Keratinocyte (primary cell): Measurements from ENCODE around the gene ADRA2C. TPM values are rescaled to one million over a fixed set of nuclear protein-coding genes. Genes with fewer than 3 reads are reported as not detected.

Experiments
- DNase-seq: peaks from one replicate; pipeline ENCODE4 v3.0.0-alpha.2; 2011; ENCODE audit warnings: low read depth, missing footprints, low spot score
- FAIRE-seq: peaks from 2 replicates; lab custom pipeline; 2011; peaks lifted over from hg19 to GRCh38; lab: Jason Lieb, UNC
- H2AFZ ChIP-seq: 2 replicates; pipeline ENCODE4 v1.6.0; 2012; ENCODE audit warnings: low read length, control low read depth, inconsistent platforms; ENCODE audit not compliant: control insufficient read depth
- H3K27ac ChIP-seq: 2 replicates; pipeline ENCODE4 v1.5.1; 2011; ENCODE audit warnings: low read length; ENCODE audit not compliant: control insufficient read depth, insufficient read depth
- H3K27me3 ChIP-seq: 3 replicates; pipeline ENCODE4 v1.6.0; 2011; ENCODE audit warnings: low read length; ENCODE audit not compliant: control insufficient read depth, insufficient read depth; ENCODE audit errors: extremely low read depth
- H3K36me3 ChIP-seq, 2 experiments: 2 replicates in 1 of 2; 3 replicates in 1 of 2; pipeline ENCODE4 v1.5.1; 2011; ENCODE audit warnings: low read length in 2 of 2, mild to moderate bottlenecking in 1 of 2; ENCODE audit not compliant: control insufficient read depth in 2 of 2, insufficient read depth in 2 of 2; ENCODE audit errors: extremely low read depth in 1 of 2
- H3K4me1 ChIP-seq: 3 replicates; pipeline ENCODE4 v1.5.1; 2011; ENCODE audit warnings: low read length; ENCODE audit not compliant: control insufficient read depth, insufficient read depth; ENCODE audit errors: extremely low read depth
- H3K4me2 ChIP-seq: 3 replicates; pipeline ENCODE4 v1.6.0; 2011; ENCODE audit warnings: low read depth, low read length; ENCODE audit not compliant: control insufficient read depth, insufficient read depth; ENCODE audit errors: extremely low read depth
- H3K4me3 ChIP-seq, 3 experiments: fragments of 200-600 bp in 1 of 3; sonication (generic) in 1 of 3; 2 replicates in 2 of 3; 3 replicates in 1 of 3; pipeline ENCODE4 v1.5.1; 2011 to 2016; ENCODE audit warnings: low read length in 3 of 3, mild to moderate bottlenecking in 3 of 3, control low read depth in 2 of 3, inconsistent platforms in 1 of 3, low read depth in 1 of 3, mixed read lengths in 1 of 3, mixed run types in 1 of 3, moderate library complexity in 1 of 3; ENCODE audit not compliant: control insufficient read depth in 2 of 3, insufficient read depth in 2 of 3; ENCODE audit errors: extremely low read depth in 1 of 3
- H3K79me2 ChIP-seq: 2 replicates; pipeline ENCODE4 v1.6.0; 2012; ENCODE audit warnings: low read length; ENCODE audit not compliant: control insufficient read depth, insufficient read depth
- H3K9ac ChIP-seq: 3 replicates; pipeline ENCODE4 v1.6.0; 2011; ENCODE audit warnings: low read length; ENCODE audit not compliant: control insufficient read depth, insufficient read depth; ENCODE audit errors: extremely low read depth
- H3K9me1 ChIP-seq: 3 replicates; pipeline ENCODE4 v1.6.0; 2011; ENCODE audit warnings: low read length; ENCODE audit not compliant: control insufficient read depth, insufficient read depth; ENCODE audit errors: extremely low read depth
- H3K9me3 ChIP-seq: 2 replicates; pipeline ENCODE4 v1.5.1; 2012; ENCODE audit warnings: low read depth, low read length; ENCODE audit not compliant: control insufficient read depth
- H4K20me1 ChIP-seq: 3 replicates; pipeline ENCODE4 v1.6.0; 2011; ENCODE audit warnings: low read length; ENCODE audit not compliant: control insufficient read depth, insufficient read depth; ENCODE audit errors: extremely low read depth
- EZH2 ChIP-seq: IDR thresholded peaks from one replicate; pipeline ENCODE4 v1.6.1; 2012; ENCODE audit warnings: inconsistent platforms, mild to moderate bottlenecking, low read length, moderate library complexity
- dilution Hi-C: fragments of 300-500 bp; cut with MboI; formaldehyde crosslinking; loops from one replicate; pipeline ENCODE4 v1.7.0; 2020; ENCODE audit warnings: low sequenced_read_pairs; ENCODE audit not compliant: extremely low pct_ligation_motif_present
- polyA plus RNA-seq, 5 experiments: library from polyadenylated mRNA; depleted of rRNA in 3 of 5; stranded (reverse) in 3 of 5; stranded (forward) in 1 of 5; unstranded in 1 of 5; fragments of >200 nt; gene quantifications; 1 replicate in 1 of 5; 2 replicates in 3 of 5; 3 replicates in 1 of 5; pipeline versions ENCODE4 v1.2.1 to v1.2.3, GENCODE V29; 2011 to 2012; ENCODE audit warnings: missing spikeins in 2 of 5, low read depth in 1 of 5, low replicate concordance in 1 of 5
- TF ChIP-seq, protein P1 (sequence below), 3 experiments: IDR thresholded peaks in 1 of 3; conservative IDR thresholded peaks in 1 of 3; optimal IDR thresholded peaks in 1 of 3; 2 replicates in 2 of 3; 3 replicates in 1 of 3; pipeline versions ENCODE3 to v1.5.1; 2011; ENCODE audit warnings: low read length in 3 of 3, mild to moderate bottlenecking in 3 of 3, moderate library complexity in 2 of 3, control low read depth in 1 of 3, inconsistent platforms in 1 of 3; ENCODE audit not compliant: insufficient read depth in 2 of 3; ENCODE audit errors: extremely low read depth in 1 of 3

ADRA2C gene
- polyA plus RNA-seq, 1 donor (not counting 4 experiments of a cell fraction or from before 2014, with no cell fraction given), result 0.05 TPM

DNA sequence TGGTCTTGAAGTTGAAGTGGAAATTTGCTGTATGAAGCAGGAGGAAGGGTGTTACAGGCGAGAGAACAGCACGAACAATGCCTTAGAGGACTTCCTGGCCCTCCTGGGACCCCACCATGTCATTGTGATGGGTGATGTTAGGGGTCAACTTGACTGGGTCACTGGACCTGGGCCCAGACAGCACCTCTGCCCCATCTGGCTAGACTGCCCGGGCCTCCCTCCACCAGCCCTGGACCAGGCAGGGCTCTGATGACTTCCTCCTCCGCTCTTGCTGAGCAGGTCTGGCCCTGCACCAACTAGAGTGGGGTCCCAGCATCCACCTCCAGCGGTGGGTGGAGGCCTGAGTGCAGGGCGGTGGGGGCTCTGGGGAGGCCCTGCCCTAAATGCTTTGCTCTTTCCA, 48.9 kb upstream of the ADRA2C start:
- Histone ChIP-seq H3K9me1 (no peaks in the 10 kb centered on the region), H3K27me3 (peaks cover 17% of the 10 kb centered on the region), H4K20me1 (no peaks in the 10 kb centered on the region), H3K4me2 (no peak overlapping the region), H3K4me3 (no peak overlapping the region), H3K79me2 (no peaks in the 10 kb centered on the region), H2AFZ (no peak overlapping the region), H3K36me3 (no peaks in the 10 kb centered on the region), H3K9ac (no peak overlapping the region), H3K9me3 (peaks cover 1% of the 10 kb centered on the region), H3K27ac (no peak overlapping the region), H3K4me1 (no peaks in the 10 kb centered on the region)
- FAIRE-seq (no peak), DNase-seq (no peak)
- dilution Hi-C loops, result no loop called here
- no peak for TF ChIP-seq EZH2

GRCh38 chr4:3718462-3718861, 47.7 kb upstream of the ADRA2C start:
- TF ChIP-seq EZH2, result no peak
- TF ChIP-seq, protein P1, sequence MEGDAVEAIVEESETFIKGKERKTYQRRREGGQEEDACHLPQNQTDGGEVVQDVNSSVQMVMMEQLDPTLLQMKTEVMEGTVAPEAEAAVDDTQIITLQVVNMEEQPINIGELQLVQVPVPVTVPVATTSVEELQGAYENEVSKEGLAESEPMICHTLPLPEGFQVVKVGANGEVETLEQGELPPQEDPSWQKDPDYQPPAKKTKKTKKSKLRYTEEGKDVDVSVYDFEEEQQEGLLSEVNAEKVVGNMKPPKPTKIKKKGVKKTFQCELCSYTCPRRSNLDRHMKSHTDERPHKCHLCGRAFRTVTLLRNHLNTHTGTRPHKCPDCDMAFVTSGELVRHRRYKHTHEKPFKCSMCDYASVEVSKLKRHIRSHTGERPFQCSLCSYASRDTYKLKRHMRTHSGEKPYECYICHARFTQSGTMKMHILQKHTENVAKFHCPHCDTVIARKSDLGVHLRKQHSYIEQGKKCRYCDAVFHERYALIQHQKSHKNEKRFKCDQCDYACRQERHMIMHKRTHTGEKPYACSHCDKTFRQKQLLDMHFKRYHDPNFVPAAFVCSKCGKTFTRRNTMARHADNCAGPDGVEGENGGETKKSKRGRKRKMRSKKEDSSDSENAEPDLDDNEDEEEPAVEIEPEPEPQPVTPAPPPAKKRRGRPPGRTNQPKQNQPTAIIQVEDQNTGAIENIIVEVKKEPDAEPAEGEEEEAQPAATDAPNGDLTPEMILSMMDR (optimal IDR thresholded peaks at IDR 0.05 in 1 of 3, IDR thresholded peaks at IDR 0.05 in 1 of 3, conservative IDR thresholded peaks at IDR 0.05 in 1 of 3; ENCODE audit: extremely low read depth in 1 of 3, insufficient read depth in 2 of 3, low read length in 3 of 3), result no peak
- Histone ChIP-seq H3K79me2 (no peaks in the 10 kb centered on the region), H3K27ac (no peak overlapping the region), H2AFZ (no peak overlapping the region), H3K9me3 (peaks cover 1% of the 10 kb centered on the region), H3K9ac (no peak overlapping the region), H3K9me1 (no peaks in the 10 kb centered on the region), H4K20me1 (no peaks in the 10 kb centered on the region), H3K4me1 (no peaks in the 10 kb centered on the region), H3K36me3 (no peaks in the 10 kb centered on the region), H3K4me2 (no peak overlapping the region), H3K27me3 (peaks cover 25% of the 10 kb centered on the region), H3K4me3 (no peak overlapping the region)
- dilution Hi-C loops, result no loop called here
- DNase-seq, result no peak
- FAIRE-seq, result no peak

DNA sequence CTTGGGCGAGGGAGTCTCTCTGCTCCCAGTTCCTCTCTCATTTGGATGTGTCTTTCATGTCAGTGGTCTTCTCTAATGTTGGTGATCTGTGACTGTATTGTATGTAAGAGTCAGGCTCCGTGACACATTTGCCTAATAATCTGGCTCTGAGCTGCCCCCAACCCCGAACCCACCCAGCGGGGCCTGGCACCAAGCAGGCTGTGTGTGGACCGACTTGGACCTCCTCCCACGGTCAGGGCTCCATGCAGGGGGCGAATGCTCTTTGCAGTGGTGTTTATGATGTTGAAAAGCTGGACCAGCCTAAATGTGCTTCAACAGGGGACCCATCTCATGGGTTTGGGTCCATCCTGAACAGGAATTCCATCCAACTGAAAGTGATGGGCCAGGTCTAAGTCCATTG, 47.0 kb upstream of the ADRA2C start:
- TF ChIP-seq EZH2, result no peak
- TF ChIP-seq, protein P1 (optimal IDR thresholded peaks at IDR 0.05 in 1 of 3, IDR thresholded peaks at IDR 0.05 in 1 of 3, conservative IDR thresholded peaks at IDR 0.05 in 1 of 3; ENCODE audit: extremely low read depth in 1 of 3, insufficient read depth in 2 of 3, low read length in 3 of 3), result no peak
- H3K9ac ChIP-seq, result no peak overlapping the region
- H3K4me1 ChIP-seq, result no peaks in the 10 kb centered on the region
- peaks cover 32% of the 10 kb centered on the region for H3K27me3 ChIP-seq
- no peaks in the 10 kb centered on the region for H3K79me2 ChIP-seq
- DNase-seq (no peak), FAIRE-seq (no peak)
- no peaks in the 10 kb centered on the region for H3K9me1 ChIP-seq
- H3K4me2 ChIP-seq, result no peak overlapping the region
- no peaks in the 10 kb centered on the region for H4K20me1 ChIP-seq
- no peak overlapping the region for H3K4me3 ChIP-seq
- no peak overlapping the region for H2AFZ ChIP-seq
- dilution Hi-C loops, result no loop called here
- H3K27ac ChIP-seq, result no peak overlapping the region
- H3K9me3 ChIP-seq, result peaks cover 1% of the 10 kb centered on the region
- H3K36me3 ChIP-seq, result no peaks in the 10 kb centered on the region
